Mesenchymal stem cell (in vitro differentiated cells and primary cell): ENCODE results near the gene PTPN9.
"Not testable (repeated sequence)": the region's sequence is repeated elsewhere in the genome, so short reads cannot be mapped to it uniquely, and the experiment has no call there.

Experiments used
- DNase-seq: peaks from one replicate; pipeline ENCODE4 v3.0.0-alpha.2; 2013
- H2AFZ ChIP-seq: one replicate; pipeline ENCODE4 v1.6.1; 2013; ENCODE audit warnings: low read depth, mild to moderate bottlenecking, control low read depth, inconsistent platforms, low read length, moderate library complexity
- H2AK5ac ChIP-seq: 2 replicates; pipeline ENCODE4 v1.6.1; 2013; ENCODE audit warnings: low read length, moderate library complexity, mild to moderate bottlenecking, inconsistent platforms; ENCODE audit not compliant: severe bottlenecking
- H2BK120ac ChIP-seq: one replicate; pipeline ENCODE4 v1.6.1; 2013; ENCODE audit warnings: low read depth, mild to moderate bottlenecking, inconsistent platforms, low read length, moderate library complexity
- H2BK12ac ChIP-seq, 2 experiments: one replicate each; pipeline ENCODE4 v1.6.1; 2013; ENCODE audit warnings: inconsistent platforms in 2 of 2, low read length in 2 of 2, mild to moderate bottlenecking in 2 of 2, moderate library complexity in 2 of 2, control low read depth in 1 of 2
- H2BK15ac ChIP-seq: one replicate; pipeline ENCODE4 v1.6.1; 2013; ENCODE audit warnings: mild to moderate bottlenecking, low read depth, inconsistent platforms; ENCODE audit not compliant: poor library complexity, severe bottlenecking
- H2BK5ac ChIP-seq: 2 replicates; pipeline ENCODE4 v1.6.1; 2013; ENCODE audit warnings: low read depth, mild to moderate bottlenecking, low read length, control low read depth, inconsistent platforms; ENCODE audit not compliant: poor library complexity, severe bottlenecking
- H3K14ac ChIP-seq, 2 experiments: one replicate each; pipeline ENCODE4 v1.6.1; 2013; ENCODE audit warnings: inconsistent platforms in 2 of 2, low read length in 2 of 2, control low read depth in 1 of 2, mild to moderate bottlenecking in 1 of 2, moderate library complexity in 1 of 2
- H3K18ac ChIP-seq, 2 experiments: one replicate each; pipeline ENCODE4 v1.6.1; 2013; ENCODE audit warnings: inconsistent platforms in 2 of 2, low read length in 2 of 2, control low read depth in 1 of 2, low read depth in 1 of 2, mild to moderate bottlenecking in 1 of 2
- H3K23ac ChIP-seq, 2 experiments: one replicate each; pipeline ENCODE4 v1.6.1; 2013; ENCODE audit warnings: inconsistent platforms in 2 of 2, low read length in 2 of 2, mild to moderate bottlenecking in 2 of 2, moderate library complexity in 2 of 2, control low read depth in 1 of 2
- H3K27ac ChIP-seq: 2 replicates; pipeline ENCODE4 v1.5.1; 2013; ENCODE audit warnings: mild to moderate bottlenecking, moderate library complexity, low read length, control low read depth, inconsistent platforms; ENCODE audit not compliant: poor library complexity, severe bottlenecking
- H3K27me3 ChIP-seq, 2 experiments: 2 replicates each; pipeline versions ENCODE4 v1.6.1 to v1.7.0; 2013; ENCODE audit warnings: low read length in 2 of 2, mild to moderate bottlenecking in 2 of 2, moderate library complexity in 2 of 2, control low read depth in 1 of 2, inconsistent platforms in 1 of 2; ENCODE audit not compliant: control insufficient read depth in 1 of 2, insufficient read depth in 1 of 2
- H3K36me3 ChIP-seq, 2 experiments: 2 replicates each; pipeline versions ENCODE4 v1.6.1 to v1.7.0; 2013; ENCODE audit warnings: low read length in 2 of 2, control low read depth in 1 of 2, inconsistent platforms in 1 of 2, low read depth in 1 of 2, mild to moderate bottlenecking in 1 of 2; ENCODE audit not compliant: insufficient read depth in 2 of 2, control insufficient read depth in 1 of 2
- H3K4ac ChIP-seq, 2 experiments: one replicate each; pipeline ENCODE4 v1.6.1; 2013; ENCODE audit warnings: inconsistent platforms in 2 of 2, low read length in 2 of 2, mild to moderate bottlenecking in 2 of 2, moderate library complexity in 2 of 2, control low read depth in 1 of 2, low read depth in 1 of 2
- H3K4me1 ChIP-seq: 2 replicates; pipeline ENCODE4 v1.6.1; 2013; ENCODE audit warnings: low read depth, low read length, control low read depth; ENCODE audit not compliant: control insufficient read depth, insufficient read depth
- H3K4me2 ChIP-seq: 2 replicates; pipeline ENCODE4 v1.6.1; 2013; ENCODE audit warnings: low read length, mild to moderate bottlenecking, inconsistent platforms; ENCODE audit not compliant: poor library complexity, severe bottlenecking
- H3K4me3 ChIP-seq, 2 experiments: 2 replicates each; pipeline versions ENCODE4 v1.5.1 to v1.7.0; 2013; ENCODE audit warnings: low read length in 2 of 2, mild to moderate bottlenecking in 2 of 2, control low read depth in 1 of 2, low read depth in 1 of 2; ENCODE audit not compliant: insufficient read depth in 1 of 2
- H3K79me1 ChIP-seq: replicated peaks from 2 replicates; pipeline ENCODE4 v1.6.1; 2013; ENCODE audit warnings: mild to moderate bottlenecking, control low read depth, low read length, inconsistent platforms; ENCODE audit not compliant: poor library complexity, severe bottlenecking
- H3K9ac ChIP-seq: 2 replicates; pipeline ENCODE4 v1.7.0; 2013; ENCODE audit warnings: mild to moderate bottlenecking, low read length, moderate library complexity
- H3K9me3 ChIP-seq: 2 replicates; pipeline ENCODE4 v1.7.0; 2013; ENCODE audit warnings: mild to moderate bottlenecking, low read length; ENCODE audit not compliant: control insufficient read depth
- H4K8ac ChIP-seq: one replicate; pipeline ENCODE4 v1.6.1; 2013; ENCODE audit warnings: inconsistent platforms, mild to moderate bottlenecking, low read length, moderate library complexity
- H4K91ac ChIP-seq: one replicate; pipeline ENCODE4 v1.6.1; 2013; ENCODE audit warnings: mild to moderate bottlenecking, low read length, inconsistent platforms
- WGBS: methylation state at CpG from one replicate; pipeline ENCODE4 v1.1.7; 2013; ENCODE audit warnings: mixed read lengths; 5-methylcytosine and 5-hydroxymethylcytosine counted together

Gene PTPN9

GRCh38 chr15:75450307-75451201 is 128.6 kb downstream of the PTPN9 start:
- peak; percentile 98 for DNase-seq
- H3K9ac ChIP-seq, result peak overlapping the region; percentile 85
- peak overlapping the region; percentile 30 for H2AFZ ChIP-seq
- H3K23ac ChIP-seq, result no peak overlapping the region
- H3K9me3 ChIP-seq, result no peaks in the 10 kb centered on the region
- H3K4me2 ChIP-seq, result peak overlapping the region; percentile 99
- H3K79me1 ChIP-seq, result no peaks in the 10 kb centered on the region
- peak overlapping the region; percentile 52 to 54 for H3K18ac ChIP-seq
- no peaks in the 10 kb centered on the region for H3K27me3 ChIP-seq
- no peak overlapping the region for H2AK5ac ChIP-seq
- H4K8ac ChIP-seq, result peak overlapping the region; percentile 35
- no peak overlapping the region for H2BK5ac ChIP-seq
- peak overlapping the region; percentile 41 for H3K27ac ChIP-seq
- H3K4me1 ChIP-seq, result peaks cover 5% of the 10 kb centered on the region
- peak overlapping the region; percentile 93 to 98 for H3K4me3 ChIP-seq
- no peak overlapping the region for H2BK15ac ChIP-seq
- peak overlapping the region; percentile 27 for H2BK120ac ChIP-seq
- peak overlapping the region in 1 of 2 experiments; percentile 12 for H2BK12ac ChIP-seq
- H4K91ac ChIP-seq, result peak overlapping the region; percentile 63
- H3K36me3 ChIP-seq, result peaks cover 0 to 16% of the 10 kb centered on the region in 2 experiments
- H3K4ac ChIP-seq, result no peak overlapping the region
- WGBS, result under 1% methylated on average over 31 of the region's 62 CpGs
- peak overlapping the region in 1 of 2 experiments; percentile 3 for H3K14ac ChIP-seq

- Histone ChIP-seq H3K14ac (no peak overlapping the region), H2AK5ac (no peak overlapping the region), H2AFZ (no peak overlapping the region), H3K18ac (no peak overlapping the region), H2BK120ac (no peak overlapping the region), H3K36me3 (peaks cover 0 to 16% of the 10 kb centered on the region in 2 experiments), H4K8ac (no peak overlapping the region), H3K9ac (peak overlapping the region; percentile 85), H3K4me2 (peak overlapping the region; percentile 99), H2BK12ac (no peak overlapping the region), H3K4me1 (peaks cover 3% of the 10 kb centered on the region), H3K27me3 (no peaks in the 10 kb centered on the region), H3K9me3 (no peaks in the 10 kb centered on the region), H2BK15ac (no peak overlapping the region), H3K4ac (no peak overlapping the region), H3K4me3 (peak overlapping the region in 1 of 2 experiments; percentile 93), H3K23ac (no peak overlapping the region), H3K27ac (no peak overlapping the region), H2BK5ac (no peak overlapping the region), H4K91ac (no peak overlapping the region), H3K79me1 (no peaks in the 10 kb centered on the region)
- DNase-seq, result no peak
- 92% methylated on average over 11 of the region's 14 CpGs for WGBS
These were observed 129.4 kb downstream of the PTPN9 start for GRCh38 chr15:75449585-75450306.

- 97% methylated on average over 13 of the region's 13 CpGs for WGBS
These were observed 130.9 kb downstream of the PTPN9 start for GRCh38 chr15:75448171-75448570.

GRCh38 chr15:75446151-75446550 is 133.0 kb downstream of the PTPN9 start:
- H2AFZ ChIP-seq, result no peak overlapping the region
- H3K27me3 ChIP-seq, result no peaks in the 10 kb centered on the region
- no peak overlapping the region for H2BK120ac ChIP-seq
- H3K23ac ChIP-seq, result no peak overlapping the region
- H3K9me3 ChIP-seq, result no peaks in the 10 kb centered on the region
- no peak overlapping the region for H2AK5ac ChIP-seq
- H2BK15ac ChIP-seq, result no peak overlapping the region
- H3K4me3 ChIP-seq, result no peak overlapping the region
- peaks cover 3 to 22% of the 10 kb centered on the region in 2 experiments for H3K36me3 ChIP-seq
- H3K27ac ChIP-seq, result no peak overlapping the region
- H4K91ac ChIP-seq, result no peak overlapping the region
- H3K4ac ChIP-seq, result no peak overlapping the region
- 96% methylated on average over 3 of the region's 3 CpGs for WGBS
- H3K18ac ChIP-seq, result no peak overlapping the region
- H3K79me1 ChIP-seq, result peaks cover 3% of the 10 kb centered on the region
- H2BK5ac ChIP-seq, result no peak overlapping the region
- peaks cover 5% of the 10 kb centered on the region for H3K4me1 ChIP-seq
- H2BK12ac ChIP-seq, result no peak overlapping the region
- no peak overlapping the region for H3K4me2 ChIP-seq
- no peak overlapping the region for H3K14ac ChIP-seq
- no peak overlapping the region for H3K9ac ChIP-seq
- H4K8ac ChIP-seq, result no peak overlapping the region
- DNase-seq, result no peak

More at GRCh38 chr15:75448171-75448570, 130.9 kb downstream of the PTPN9 start:
- not testable (repeated sequence) for H2BK12ac ChIP-seq, H2BK15ac ChIP-seq, H3K79me1 ChIP-seq, H3K4ac ChIP-seq, H2AFZ ChIP-seq, H3K23ac ChIP-seq, DNase-seq, H3K4me2 ChIP-seq, H3K27me3 ChIP-seq, H4K8ac ChIP-seq, H3K9ac ChIP-seq, H3K27ac ChIP-seq, H2BK120ac ChIP-seq, H3K4me1 ChIP-seq, H3K18ac ChIP-seq, H3K9me3 ChIP-seq, H3K4me3 ChIP-seq, H2BK5ac ChIP-seq, H4K91ac ChIP-seq, H2AK5ac ChIP-seq, H3K14ac ChIP-seq
- peaks cover 0 to 18% of the 10 kb centered on the region in 2 experiments for H3K36me3 ChIP-seq
